Sigmoid colon (tissue), 7 donors: ENCODE measurements around the gene MYRF. TPM values are rescaled to one million over a fixed set of nuclear protein-coding genes. Genes with fewer than 3 reads are reported as not detected.

ENCODE experiments used
- DNase-seq: peaks from one replicate; pipeline ENCODE4 v3.0.0-alpha.2; 2019
- H3K27ac ChIP-seq, 4 donors: fragments of 200-600 bp; sonication (generic); one replicate each; pipeline ENCODE4 v1.5.1; 2016 to 2019; ENCODE audit warnings: mild to moderate bottlenecking in 1 of 4
- H3K27me3 ChIP-seq, 3 donors: fragments of 200-600 bp; sonication (generic); one replicate each; pipeline ENCODE4 v1.5.1; 2019; ENCODE audit warnings: mild to moderate bottlenecking in 1 of 3
- H3K36me3 ChIP-seq, 4 donors: fragments of 200-600 bp; sonication (generic); one replicate each; pipeline ENCODE4 v1.5.1; 2016 to 2019
- H3K4me1 ChIP-seq, 4 donors: fragments of 200-600 bp; sonication (generic); one replicate each; pipeline ENCODE4 v1.5.1; 2017 to 2019
- H3K4me3 ChIP-seq, 4 donors: fragments of 200-600 bp; sonication (generic); one replicate each; pipeline ENCODE4 v1.5.1; 2017 to 2019; ENCODE audit warnings: mild to moderate bottlenecking in 2 of 4, moderate library complexity in 1 of 4
- H3K9me3 ChIP-seq, 4 donors: fragments of 200-600 bp in 3 of 4; sonication (generic) in 3 of 4; one replicate each; pipeline versions ENCODE4 v1.5.1 to v1.6.1; 2013 to 2019
- CTCF ChIP-seq, 4 experiments: fragments of 450-650 bp in 3 of 4; fragments of 200-600 bp in 1 of 4; IDR thresholded peaks; one replicate each; pipeline ENCODE4 v1.5.1; 2016 to 2019; ENCODE audit warnings: antibody characterized with exemption in 4 of 4, mild to moderate bottlenecking in 3 of 4, moderate library complexity in 2 of 4
- EP300 ChIP-seq, 4 donors: sonication (generic); formaldehyde crosslinking; IDR thresholded peaks; one replicate each; pipeline ENCODE4 v1.6.1; 2017; ENCODE audit warnings: antibody characterized with exemption in 4 of 4
- POLR2A ChIP-seq, 2 donors: fragments of 450-650 bp; IDR thresholded peaks; one replicate each; pipeline ENCODE4 v1.6.1; 2016; ENCODE audit warnings: antibody characterized with exemption in 2 of 2, mild to moderate bottlenecking in 2 of 2, moderate library complexity in 2 of 2
- POLR2AphosphoS5 ChIP-seq, 4 donors: sonication (generic); formaldehyde crosslinking; IDR thresholded peaks; one replicate each; pipeline ENCODE4 v1.6.1; 2017; ENCODE audit warnings: antibody characterized with exemption in 4 of 4
- WGBS, 2 donors: extraction: QIAGEN DNeasy Blood & Tissue Kit; methylation state at CpG; one replicate each; pipeline ENCODE4 v1.1.7; 2013; 5-methylcytosine and 5-hydroxymethylcytosine counted together
- intact Hi-C: fragments of 100-400 bp; cut with DNase I; formaldehyde crosslinking; loops from one replicate; pipeline ENCODE4 v1.15.1; 2023
- polyA plus RNA-seq, 3 donors: library from polyadenylated mRNA; stranded (reverse); fragments of 200-250 nt; gene quantifications; one replicate each; pipeline ENCODE4 v1.2.3, GENCODE V29; 2013
- total RNA-seq, 4 donors: library from RNA; depleted of rRNA; stranded (reverse); fragments of >200 nt; gene quantifications; one replicate each; pipeline ENCODE4 v1.1.0, GENCODE V29; 2016
- donor health status: healthy with polysubstance abuse.
- donor health status: Bipolar disorder and iron deficiency.
- donor health status: healthy.

The MYRF gene
- total and polyA plus RNA-seq, 7 donors = under 0.01 to 6.4 (median 0.66) TPM

GRCh38 chr11:61735391-61735790 lies 17.0 kb upstream of the MYRF start:
- Histone ChIP-seq H3K36me3 (peaks cover 0 to 39% (median 20%) of the 10 kb centered on the region in 4 donors), H3K27ac (no peak overlapping the region), H3K27me3 (no peaks in the 10 kb centered on the region), H3K4me1 (peaks cover 0 to 24% (median 22%) of the 10 kb centered on the region in 4 donors), H3K4me3 (no peak overlapping the region), H3K9me3 (no peaks in the 10 kb centered on the region)
- WGBS, 2 donors = 88 to 93% methylated on average over 17 of the region's 17 CpGs
- DNase-seq = no peak
- TF ChIP-seq EP300 (IDR thresholded peaks at IDR 0.05) (no peak), POLR2A (IDR thresholded peaks at IDR 0.05) (no peak), POLR2AphosphoS5 (IDR thresholded peaks at IDR 0.05) (no peak), CTCF (IDR thresholded peaks at IDR 0.05) (no peak)
- intact Hi-C loops = no loop called here

DNA sequence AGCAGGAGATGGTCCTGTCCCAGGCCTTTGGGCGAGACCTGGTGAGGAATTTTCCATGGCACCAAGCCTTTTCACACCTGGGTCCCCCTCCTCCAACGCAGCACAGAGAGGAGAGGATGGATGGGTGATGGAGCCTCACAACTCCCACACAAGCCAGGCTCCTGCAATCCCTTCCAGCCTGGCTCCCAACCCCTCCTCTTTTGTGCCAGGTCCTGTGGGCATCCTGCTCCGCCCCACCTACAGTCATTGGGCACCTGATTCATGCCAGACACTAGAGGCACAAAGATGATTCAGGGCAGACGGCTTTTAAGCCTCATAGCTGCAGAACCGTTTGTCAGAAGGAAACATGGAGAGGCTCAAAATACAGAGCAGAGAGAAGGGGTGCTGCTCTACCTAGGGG lies 16.1 kb upstream of the MYRF start:
- Histone ChIP-seq H3K4me1 (peaks cover 0 to 24% (median 21%) of the 10 kb centered on the region in 4 donors), H3K9me3 (no peaks in the 10 kb centered on the region), H3K4me3 (no peak overlapping the region), H3K27ac (no peak overlapping the region), H3K36me3 (peaks cover 0 to 48% (median 20%) of the 10 kb centered on the region in 4 donors), H3K27me3 (no peaks in the 10 kb centered on the region)
- WGBS, 2 donors = 86 to 88% methylated on average over 5 of the region's 5 CpGs
- no peak for DNase-seq
- TF ChIP-seq POLR2A (IDR thresholded peaks at IDR 0.05) = no peak
- no peak for TF ChIP-seq EP300 (IDR thresholded peaks at IDR 0.05)
- TF ChIP-seq CTCF (IDR thresholded peaks at IDR 0.05) = no peak
- TF ChIP-seq POLR2AphosphoS5 (IDR thresholded peaks at IDR 0.05) = no peak
- intact Hi-C loops = no loop called here

GRCh38 chr11:61737131-61737530 lies 15.3 kb upstream of the MYRF start:
- Histone ChIP-seq H3K27me3 (no peaks in the 10 kb centered on the region), H3K27ac (no peak overlapping the region), H3K4me1 (peaks cover 0 to 17% (median 12%) of the 10 kb centered on the region in 4 donors), H3K4me3 (no peak overlapping the region), H3K9me3 (no peaks in the 10 kb centered on the region), H3K36me3 (peaks cover 0 to 56% (median 20%) of the 10 kb centered on the region in 4 donors)
- intact Hi-C loops = no loop called here
- DNase-seq = no peak
- WGBS, 2 donors = 90 to 91% methylated on average over 12 of the region's 12 CpGs
- no peak for TF ChIP-seq CTCF (IDR thresholded peaks at IDR 0.05)
- no peak for TF ChIP-seq POLR2AphosphoS5 (IDR thresholded peaks at IDR 0.05)
- TF ChIP-seq POLR2A (IDR thresholded peaks at IDR 0.05) = no peak
- TF ChIP-seq EP300 (IDR thresholded peaks at IDR 0.05) = no peak

DNA sequence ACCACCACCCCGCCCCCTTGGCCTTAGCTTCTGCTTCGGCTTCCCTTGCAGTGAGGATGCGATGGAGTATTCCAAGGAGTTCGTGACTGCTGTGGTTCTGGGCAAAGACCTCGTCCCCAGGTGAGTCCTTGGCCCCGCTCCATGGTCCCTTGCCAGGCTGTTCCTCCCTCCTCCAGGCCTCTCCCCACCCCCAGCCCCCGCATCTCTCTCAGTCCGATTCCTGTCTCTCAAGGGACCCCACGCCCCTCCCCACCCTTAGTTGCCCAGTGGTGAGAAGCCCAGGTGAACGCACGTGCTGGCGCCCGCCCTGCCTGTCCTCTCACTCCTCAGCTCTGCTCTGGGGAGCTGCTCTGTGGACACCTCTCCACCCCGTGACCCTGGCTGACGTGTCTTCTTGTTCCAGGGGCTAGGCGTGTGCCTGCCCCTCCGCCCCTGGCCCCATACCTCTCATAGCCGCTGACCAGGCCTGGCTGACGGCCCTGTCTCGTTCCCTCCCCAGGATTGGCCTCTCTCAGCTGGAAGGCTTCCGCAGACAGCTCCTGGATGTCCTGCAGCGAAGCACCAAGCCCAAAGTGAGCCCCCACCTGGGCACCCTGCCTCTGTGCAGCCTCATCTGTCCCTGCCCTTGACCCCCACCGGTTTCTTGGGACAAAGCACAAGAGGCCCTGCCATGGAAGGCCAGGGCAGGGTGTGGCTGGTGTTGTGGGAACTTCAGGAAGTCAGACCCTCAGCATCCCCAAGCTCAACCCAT lies 14.6 kb upstream of the MYRF start:
- intact Hi-C loops = no loop called here
- 90 to 91% methylated on average over 23 of the region's 23 CpGs for WGBS, 2 donors
- no peak for DNase-seq
- TF ChIP-seq CTCF (IDR thresholded peaks at IDR 0.05) (no peak), POLR2AphosphoS5 (IDR thresholded peaks at IDR 0.05) (no peak), POLR2A (IDR thresholded peaks at IDR 0.05) (no peak), EP300 (IDR thresholded peaks at IDR 0.05) (no peak)
- H3K4me1 ChIP-seq = peaks cover 0 to 10% (median 6%) of the 10 kb centered on the region in 4 donors
- H3K9me3 ChIP-seq = no peaks in the 10 kb centered on the region
- no peak overlapping the region for H3K4me3 ChIP-seq
- no peaks in the 10 kb centered on the region for H3K27me3 ChIP-seq
- peaks cover 0 to 63% (median 20%) of the 10 kb centered on the region in 4 donors for H3K36me3 ChIP-seq
- H3K27ac ChIP-seq = no peak overlapping the region
